HTERT RPE-1 (cell line): ENCODE results near the gene IER5.
"Not testable (repeated sequence)": the region's sequence is repeated elsewhere in the genome, so short reads cannot be mapped to it uniquely, and the experiment has no call there.

Source experiments
- in situ Hi-C: fragments of 300-500 bp; cut with MboI; formaldehyde crosslinking; loops from 4 replicates; pipeline ENCODE4 v1.14.3; 2020; ENCODE audit warnings: low sequenced_read_pairs

The IER5 gene

GRCh38 chr1:181113059-181113641 lies 24.6 kb downstream of the IER5 start:
- in situ Hi-C loops = no loop called here

GRCh38 chr1:181114574-181115367 lies 26.3 kb downstream of the IER5 start:
- in situ Hi-C loops = no loop called here

GRCh38 chr1:181115368-181115684 lies 26.8 kb downstream of the IER5 start:
- in situ Hi-C loops = no loop called here

DNA sequence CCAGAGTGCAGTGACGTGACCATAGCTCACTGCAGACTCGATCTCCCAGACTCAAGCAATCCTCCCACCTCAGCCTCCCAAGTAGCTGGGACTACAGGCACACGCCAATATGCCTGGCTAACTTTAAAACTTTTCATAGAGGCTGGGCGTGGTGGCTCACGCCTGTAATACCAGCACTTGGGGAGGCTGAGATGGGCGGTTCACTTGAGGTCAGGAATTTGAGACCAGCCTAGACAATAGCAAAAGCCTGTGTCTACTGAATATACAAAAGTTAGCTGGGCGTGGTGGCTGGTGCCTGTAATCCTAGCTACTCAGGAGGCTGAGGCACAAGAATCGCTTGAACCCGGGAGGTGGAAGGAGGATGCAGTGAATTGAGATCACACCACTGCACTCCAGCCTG lies 27.5 kb downstream of the IER5 start:
- in situ Hi-C loops = not testable (repeated sequence)

DNA sequence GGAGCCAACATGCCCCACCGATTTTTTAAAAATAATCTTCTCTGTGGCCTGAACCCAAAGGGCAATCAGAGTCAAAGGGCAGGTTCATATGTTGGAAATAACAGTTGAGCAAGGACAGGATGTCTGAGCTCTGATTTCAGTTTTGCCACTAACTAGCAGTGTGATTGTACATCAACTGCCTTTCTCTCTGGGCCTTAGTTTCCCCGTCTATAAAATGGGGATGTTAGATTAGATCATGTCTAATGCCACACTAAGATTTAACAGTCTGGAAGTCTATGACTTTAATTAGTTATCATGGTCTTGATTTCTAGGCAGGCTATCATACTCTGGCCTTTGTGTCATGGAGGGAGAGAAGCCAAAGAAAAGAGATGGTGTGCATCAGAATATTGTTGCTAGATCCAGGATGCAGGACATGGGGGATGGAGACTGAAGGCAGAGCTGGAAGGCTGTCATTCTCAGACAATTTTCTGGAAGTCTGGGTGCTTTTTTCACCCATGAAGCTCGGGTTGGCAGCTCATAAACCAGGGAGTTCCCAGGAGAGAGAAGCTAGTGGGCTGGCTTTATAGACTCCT lies 28.4 kb downstream of the IER5 start:
- in situ Hi-C loops = no loop called here

DNA sequence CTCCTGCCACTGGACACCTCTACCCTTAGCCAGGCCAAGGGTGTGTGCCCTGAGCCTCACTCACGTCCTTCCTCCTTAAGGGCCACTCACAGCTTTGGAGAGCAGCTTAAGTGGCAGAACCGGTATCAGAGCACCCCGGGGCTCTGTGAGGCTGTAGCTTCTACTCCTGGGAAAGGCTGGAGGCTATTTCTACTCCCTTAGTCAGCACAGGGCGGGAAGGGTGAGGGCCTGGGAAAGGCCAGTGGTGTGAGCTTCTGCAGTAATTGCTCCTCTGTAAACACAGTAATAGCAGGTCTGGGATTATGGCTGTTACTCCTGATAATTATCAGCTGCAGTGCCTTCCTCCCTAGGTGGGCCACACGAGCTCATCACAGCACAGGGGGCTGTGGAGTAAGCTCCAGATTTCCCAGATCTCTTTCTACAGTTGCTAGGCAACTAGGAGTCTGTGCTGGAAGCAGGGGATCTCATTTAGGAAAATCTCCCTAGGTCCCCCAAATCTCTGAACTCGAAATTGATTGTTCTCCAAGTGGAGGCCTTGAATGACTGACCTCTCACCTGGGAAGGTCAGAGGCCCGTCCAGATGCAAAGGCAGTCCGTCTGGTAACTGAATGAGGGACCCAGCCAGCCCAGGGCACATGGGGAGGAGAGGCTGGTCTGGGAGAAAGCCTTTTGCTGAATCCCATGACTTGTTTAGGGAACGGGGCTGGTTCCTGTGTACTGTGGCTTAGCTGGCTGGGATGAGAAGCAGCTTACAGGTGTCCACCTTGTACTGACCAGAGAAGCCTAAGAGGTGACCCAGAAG lies 29.3 kb downstream of the IER5 start:
- in situ Hi-C loops = no loop called here

GRCh38 chr1:181119093-181119989 lies 30.8 kb downstream of the IER5 start:
- in situ Hi-C loops = no loop called here

DNA sequence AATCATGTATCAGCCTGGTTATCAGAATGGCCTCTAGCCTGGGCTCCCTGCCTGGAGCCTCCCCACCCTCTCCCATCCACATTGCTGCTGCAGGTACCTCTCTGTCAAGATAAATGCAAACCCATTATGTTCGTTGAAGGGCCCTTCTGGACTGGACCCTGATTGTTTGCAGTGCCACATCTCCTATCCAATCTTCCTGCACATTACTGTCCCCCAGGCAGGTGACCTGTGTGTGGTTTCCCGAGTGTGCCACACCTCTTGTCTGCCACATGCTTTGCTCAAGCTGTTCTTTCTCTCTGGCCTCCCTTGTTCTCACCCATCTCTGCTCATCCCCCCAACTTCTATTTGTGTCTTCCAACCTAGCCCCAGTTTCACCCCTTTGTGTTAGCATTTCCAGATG lies 32.4 kb downstream of the IER5 start:
- in situ Hi-C loops = no loop called here

DNA sequence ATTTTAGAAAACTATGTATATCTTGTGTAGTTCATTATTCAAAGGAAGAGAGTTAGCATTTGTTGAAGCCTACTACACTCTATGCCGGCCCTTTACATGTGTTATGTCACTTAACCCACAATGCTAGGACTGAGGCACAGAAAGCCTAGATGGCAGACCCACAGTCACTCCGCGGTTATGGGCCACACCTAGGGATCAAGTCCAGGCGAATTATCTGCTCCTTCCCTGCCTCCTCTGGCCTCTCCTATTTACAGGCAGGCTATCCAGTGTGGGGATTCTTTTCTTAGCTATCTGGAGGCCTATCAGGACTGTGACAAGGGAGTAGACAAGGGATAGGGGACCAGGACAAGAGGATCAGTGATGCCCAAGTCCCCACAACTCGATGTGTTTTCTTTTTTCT lies 33.0 kb downstream of the IER5 start:
- in situ Hi-C loops = no loop called here

DNA sequence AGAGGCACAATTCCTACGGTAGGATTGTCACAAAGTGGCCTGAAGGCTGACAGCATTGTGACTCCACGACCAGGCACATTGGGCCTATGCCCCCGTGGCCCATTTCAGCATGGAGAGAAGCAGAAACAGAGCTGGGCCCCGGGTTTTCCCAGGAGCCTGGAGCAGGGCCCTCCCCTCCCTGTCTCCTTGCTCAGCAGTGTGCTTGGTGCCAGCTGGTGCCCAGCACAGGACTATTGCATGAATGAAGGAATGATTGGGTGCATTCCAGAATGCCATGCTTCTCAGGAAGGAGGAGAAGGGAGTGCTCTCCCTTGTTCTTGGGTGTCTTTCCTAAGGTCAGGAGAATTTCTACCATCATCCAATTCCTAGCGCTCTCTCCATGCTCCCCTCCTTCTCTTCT lies 33.7 kb downstream of the IER5 start:
- in situ Hi-C loops = no loop called here

- in situ Hi-C loops = no loop called here
Observed at GRCh38 chr1:181123173-181123572, 34.7 kb downstream of the IER5 start.

DNA sequence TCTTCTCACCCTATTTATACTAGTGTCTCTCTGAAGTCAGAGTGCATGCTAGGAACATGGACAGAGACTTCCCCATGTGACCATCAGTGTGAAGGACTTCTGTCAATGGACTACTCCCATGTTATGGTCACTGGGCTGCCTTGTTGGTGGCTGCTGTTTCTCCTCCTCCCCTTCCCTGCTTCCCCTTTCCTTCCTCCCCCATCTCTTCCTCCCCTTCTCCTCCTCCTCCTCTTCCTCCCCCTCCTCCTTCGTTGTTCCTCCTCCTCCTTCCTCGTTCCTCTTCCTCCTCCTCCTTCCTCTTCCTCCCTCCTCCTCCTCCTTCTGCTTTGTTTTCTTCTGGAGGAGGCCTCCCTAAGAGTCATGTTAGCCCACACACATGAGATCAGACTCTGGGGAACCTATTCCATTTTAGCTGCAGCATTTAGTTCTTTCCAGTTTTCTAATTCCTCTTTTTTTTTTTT lies 35.8 kb downstream of the IER5 start:
- in situ Hi-C loops = no loop called here

- in situ Hi-C loops = no loop called here
Observed at GRCh38 chr1:181126289-181126688, 37.8 kb downstream of the IER5 start.

- in situ Hi-C loops = no loop called here
Observed at GRCh38 chr1:181126871-181127587, 38.5 kb downstream of the IER5 start.

GRCh38 chr1:181127898-181128453 lies 39.5 kb downstream of the IER5 start:
- in situ Hi-C loops = no loop called here

DNA sequence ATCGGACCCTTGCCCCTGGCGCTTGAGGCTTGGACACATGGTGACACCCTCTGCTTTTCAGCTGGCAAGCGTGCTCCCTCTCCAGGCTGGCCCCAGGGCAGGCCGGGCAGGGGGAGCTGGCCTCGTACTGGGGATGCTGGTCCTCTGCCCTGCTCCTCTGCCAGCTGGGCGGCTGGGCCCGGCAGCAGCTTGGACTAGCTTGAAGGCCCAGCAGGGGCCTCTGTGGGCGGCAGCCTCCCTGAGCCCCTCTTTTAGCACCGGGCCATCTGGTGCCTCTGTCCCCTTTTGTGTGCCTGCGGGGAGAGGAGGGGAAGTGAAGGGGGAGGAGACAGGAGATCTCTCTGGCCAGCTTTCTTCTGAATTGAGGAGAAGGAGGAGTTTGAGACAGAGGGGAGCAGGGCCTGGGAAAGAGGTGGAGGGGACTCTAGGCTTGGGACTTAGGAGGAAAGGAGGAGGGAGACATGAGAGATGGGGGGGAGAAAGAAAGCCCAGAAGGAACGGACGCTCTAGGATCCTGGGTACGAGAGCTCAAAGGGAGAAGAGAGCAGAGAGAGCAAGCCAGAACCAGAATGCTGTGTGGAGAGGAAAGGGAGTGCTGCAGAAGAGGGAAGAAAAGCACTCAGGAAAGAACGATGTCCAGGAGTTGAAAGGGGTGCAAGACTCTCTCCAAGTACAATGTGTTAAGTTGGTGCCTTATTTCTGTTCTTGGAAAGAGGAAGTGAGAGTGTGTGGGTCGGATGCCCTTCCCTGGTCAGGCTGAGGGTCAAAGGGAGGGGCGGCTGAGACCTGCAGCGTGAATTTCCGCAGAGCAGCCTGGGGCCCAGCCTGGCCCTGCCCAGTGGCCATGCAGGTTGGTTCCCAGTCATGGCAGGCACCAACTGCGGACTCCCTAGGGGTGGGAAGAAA lies 40.3 kb downstream of the IER5 start:
- in situ Hi-C loops = no loop called here

DNA sequence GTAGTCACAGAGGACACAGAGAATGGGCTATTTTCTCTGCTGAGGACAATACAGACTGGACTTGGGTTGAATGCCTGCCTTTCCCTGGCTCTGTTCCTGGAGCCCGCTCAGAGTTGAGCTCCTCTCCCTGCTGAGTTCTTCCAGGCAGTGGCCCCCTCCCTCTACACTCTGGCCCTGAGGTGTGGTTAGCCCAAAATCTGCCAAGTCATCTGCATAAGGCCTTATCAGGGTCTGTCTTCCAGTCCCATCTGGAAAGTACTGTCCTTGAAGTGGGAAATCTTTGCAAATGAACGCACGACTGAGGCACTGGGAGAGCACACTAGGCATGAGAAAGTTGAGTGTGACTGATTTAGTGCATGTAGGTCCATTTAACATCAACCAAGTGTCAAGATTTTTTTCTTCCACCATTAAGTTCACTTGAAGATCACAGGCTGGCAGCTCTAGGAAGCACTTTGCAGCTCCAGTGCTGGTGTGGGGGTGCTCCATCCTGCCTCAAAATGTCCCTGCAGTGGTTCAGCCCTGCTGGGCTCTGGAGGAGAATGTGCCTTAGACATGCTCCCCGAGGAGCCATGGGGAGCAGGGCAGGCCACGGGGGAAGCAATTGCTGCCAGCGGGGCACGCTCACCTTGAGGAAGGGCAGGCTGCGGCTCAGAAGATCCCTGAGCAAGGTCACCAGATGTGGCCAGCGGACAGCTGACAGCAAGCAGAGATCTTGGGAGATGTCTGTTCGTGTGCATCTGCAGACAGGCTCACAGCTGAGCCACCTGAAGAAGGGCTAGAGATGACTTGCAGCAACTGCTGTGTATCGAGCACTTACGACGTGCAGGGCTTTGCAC lies 41.5 kb downstream of the IER5 start:
- in situ Hi-C loops = no loop called here
